Sigmoid colon (tissue), 4 donors: ENCODE results near the gene FAM168A.

Experiments used
- CTCF ChIP-seq, 4 experiments: fragments of 450-650 bp in 3 of 4; fragments of 200-600 bp in 1 of 4; IDR thresholded peaks; one replicate each; pipeline ENCODE4 v1.5.1; 2016 to 2019; ENCODE audit warnings: antibody characterized with exemption in 4 of 4, mild to moderate bottlenecking in 3 of 4, moderate library complexity in 2 of 4
- POLR2A ChIP-seq, 2 donors: fragments of 450-650 bp; IDR thresholded peaks; one replicate each; pipeline ENCODE4 v1.6.1; 2016; ENCODE audit warnings: antibody characterized with exemption in 2 of 2, mild to moderate bottlenecking in 2 of 2, moderate library complexity in 2 of 2
- POLR2AphosphoS5 ChIP-seq, 4 donors: sonication (generic); formaldehyde crosslinking; IDR thresholded peaks; one replicate each; pipeline ENCODE4 v1.6.1; 2017; ENCODE audit warnings: antibody characterized with exemption in 4 of 4

DNA sequence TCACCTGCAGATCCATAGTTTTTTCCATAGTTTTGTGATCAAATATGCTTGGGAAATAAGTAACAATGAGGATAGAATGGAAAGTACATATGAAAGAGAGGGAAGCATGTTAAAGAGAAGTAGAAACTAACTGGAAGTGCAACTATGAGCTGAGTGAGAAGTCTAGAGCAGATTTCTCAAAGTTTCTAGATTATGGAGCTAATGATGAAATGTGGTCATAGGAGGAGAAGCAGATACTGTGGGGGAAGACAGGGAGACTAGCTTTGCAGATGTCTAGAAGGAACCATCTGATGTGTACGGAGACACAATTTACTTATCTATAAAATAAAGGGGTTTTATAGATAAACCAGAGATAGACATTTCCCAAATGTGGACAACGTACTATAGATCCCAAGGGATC lies 184.7 kb downstream of the FAM168A start:
- TF ChIP-seq CTCF (IDR thresholded peaks at IDR 0.05), result no peak
- no peak for TF ChIP-seq POLR2AphosphoS5 (IDR thresholded peaks at IDR 0.05)
- TF ChIP-seq POLR2A (IDR thresholded peaks at IDR 0.05), result no peak
